ENCODE results near the gene PNKP. TPM values are rescaled to one million over a fixed set of nuclear protein-coding genes. Genes with fewer than 3 reads are reported as not detected.

Gene PNKP
- total RNA-seq, 1 experiment from 2014 or later, result 40.6 TPM

DNA sequence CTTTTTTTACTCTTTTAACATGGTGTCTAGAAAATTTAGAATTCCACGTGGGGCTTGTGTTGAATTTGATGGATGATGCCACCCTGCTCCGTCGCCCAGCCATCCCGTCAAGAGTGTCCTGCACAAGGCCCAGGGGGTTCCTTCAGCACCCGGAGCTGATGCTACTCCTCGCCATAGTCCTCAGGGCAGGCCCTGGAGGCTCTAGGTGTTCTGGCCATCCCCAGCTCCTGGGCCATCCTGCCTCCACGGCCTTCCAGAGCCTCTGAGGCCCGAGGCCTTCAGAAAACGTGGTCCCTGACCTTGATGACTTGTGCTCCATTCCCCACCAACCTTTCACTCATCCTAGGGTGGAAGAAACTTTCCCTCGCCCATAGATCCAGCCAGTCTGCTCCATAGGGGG is 6.5 kb upstream of the PNKP start:
- Histone ChIP-seq H3K36me3 (no peaks in the 10 kb centered on the region), H3K4me3 (no peak overlapping the region), H3K27me3 (no peaks in the 10 kb centered on the region), H3K9me3 (replicated peaks) (no peaks in the 10 kb centered on the region), H3K27ac (no peak overlapping the region), H3K4me1 (no peaks in the 10 kb centered on the region)
- DNase-seq, result no peak

- Histone ChIP-seq H3K27ac (no peak overlapping the region), H3K4me3 (no peak overlapping the region), H3K4me1 (no peaks in the 10 kb centered on the region), H3K36me3 (no peaks in the 10 kb centered on the region), H3K9me3 (replicated peaks) (no peaks in the 10 kb centered on the region), H3K27me3 (no peaks in the 10 kb centered on the region)
- no peak for DNase-seq
These were observed 5.7 kb upstream of the PNKP start for GRCh38 chr19:49873129-49873521.

GRCh38 chr19:49872245-49873128 is 5.1 kb upstream of the PNKP start:
- Histone ChIP-seq H3K27me3 (no peaks in the 10 kb centered on the region), H3K4me3 (no peak overlapping the region), H3K27ac (no peak overlapping the region), H3K9me3 (replicated peaks) (no peaks in the 10 kb centered on the region), H3K4me1 (no peaks in the 10 kb centered on the region), H3K36me3 (no peaks in the 10 kb centered on the region)
- DNase-seq, result no peak

- H3K4me3 ChIP-seq, result no peak overlapping the region
- no peaks in the 10 kb centered on the region for H3K9me3 ChIP-seq (replicated peaks)
- no peaks in the 10 kb centered on the region for H3K27me3 ChIP-seq
- H3K27ac ChIP-seq, result no peak overlapping the region
- DNase-seq, result no peak
- peaks cover 1% of the 10 kb centered on the region; the same call in 1 of the 2 replicates for H3K4me1 ChIP-seq
- no peaks in the 10 kb centered on the region for H3K36me3 ChIP-seq
These were observed 4.1 kb upstream of the PNKP start for GRCh38 chr19:49871349-49871985.

DNA sequence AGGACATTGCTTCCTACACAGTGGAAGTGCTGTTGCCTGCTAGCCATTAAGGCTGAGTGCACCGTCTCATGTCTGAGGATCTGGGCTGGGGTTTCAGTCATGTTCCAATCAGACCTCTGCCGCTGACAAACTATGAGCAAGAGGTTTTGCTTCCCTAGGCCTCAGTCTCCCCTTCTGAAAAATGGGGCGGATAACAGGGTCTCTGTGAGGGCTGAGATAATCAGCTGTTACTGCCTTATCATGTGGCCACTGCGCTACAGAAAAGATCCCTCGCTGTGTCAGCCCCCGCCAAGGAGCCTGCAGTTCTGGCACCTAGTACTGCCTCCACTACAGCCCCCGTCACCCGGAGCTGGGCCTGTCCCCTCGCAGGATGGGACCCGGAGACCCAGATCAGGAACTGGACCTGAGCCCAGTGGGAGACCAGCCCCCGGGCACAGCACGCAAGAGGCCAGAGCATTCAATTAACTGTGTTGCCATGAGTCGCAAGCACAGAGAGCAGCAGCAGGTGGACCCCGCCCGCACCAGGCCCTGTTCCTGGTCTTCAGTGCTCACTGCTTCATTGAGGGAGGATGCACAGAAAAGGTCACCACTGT is 3.0 kb upstream of the PNKP start:
- no peak for DNase-seq
- Histone ChIP-seq H3K4me3 (peak overlapping the region; percentile 57), H3K27me3 (no peaks in the 10 kb centered on the region), H3K9me3 (replicated peaks) (no peaks in the 10 kb centered on the region), H3K27ac (no peak overlapping the region; the same call in 1 of the 2 replicates), H3K36me3 (no peaks in the 10 kb centered on the region), H3K4me1 (peaks cover 7% of the 10 kb centered on the region; the same call in 1 of the 2 replicates)

DNA sequence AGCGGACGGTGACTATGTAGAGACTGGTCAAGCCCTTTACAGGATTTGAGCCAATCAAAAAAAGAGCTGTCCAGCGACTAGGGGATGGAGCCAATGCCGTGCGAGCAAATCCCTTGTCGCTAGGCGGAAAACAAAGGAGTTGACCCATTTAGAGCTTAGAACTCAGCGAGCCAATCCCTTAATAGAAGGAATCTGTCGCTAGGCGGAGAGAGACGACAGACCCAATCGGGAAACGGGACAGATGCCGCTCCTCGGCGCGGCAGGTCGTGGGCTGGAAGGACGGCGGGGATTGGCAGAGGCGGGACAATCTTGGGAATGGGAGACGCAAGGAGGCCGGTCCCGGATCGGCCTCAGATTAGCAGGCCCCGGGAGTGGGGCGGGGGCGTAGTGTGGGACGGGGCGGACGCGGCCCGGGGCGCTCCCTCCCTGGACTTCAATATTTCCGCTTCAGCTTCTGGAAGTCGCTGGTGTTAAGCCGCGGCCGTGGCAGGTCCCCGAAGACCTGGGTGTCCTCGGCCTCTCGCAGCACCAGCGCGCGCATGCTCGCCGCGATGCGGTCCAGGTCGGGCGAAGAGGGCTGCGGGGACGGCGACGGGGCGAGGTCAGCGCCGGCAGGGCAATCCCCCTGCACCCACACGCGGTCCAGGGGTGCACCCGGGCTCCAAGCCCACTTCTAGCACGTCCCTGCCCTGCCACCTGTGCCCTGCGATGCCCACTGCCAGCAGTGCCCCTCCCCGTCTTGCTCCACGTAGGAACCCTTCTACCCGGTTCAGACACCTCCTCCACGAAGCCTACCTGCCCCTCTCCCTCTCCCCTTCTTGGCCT is 2.3 kb upstream of the PNKP start:
- no peaks in the 10 kb centered on the region for H3K9me3 ChIP-seq (replicated peaks)
- peaks cover 4% of the 10 kb centered on the region for H3K36me3 ChIP-seq
- H3K4me1 ChIP-seq, result peaks cover 7% of the 10 kb centered on the region; the same call in 1 of the 2 replicates
- peak overlapping the region; percentile 12; the same call in 1 of the 2 replicates for H3K27ac ChIP-seq
- no peaks in the 10 kb centered on the region for H3K27me3 ChIP-seq
- peak overlapping the region; percentile 57 for H3K4me3 ChIP-seq
- peak; percentile 97 to 99 for DNase-seq

GRCh38 chr19:49869009-49869483 is 1.7 kb upstream of the PNKP start:
- H3K27me3 ChIP-seq, result no peaks in the 10 kb centered on the region
- no peak overlapping the region for H3K27ac ChIP-seq
- no peaks in the 10 kb centered on the region for H3K9me3 ChIP-seq (replicated peaks)
- H3K36me3 ChIP-seq, result peaks cover 11% of the 10 kb centered on the region
- peaks cover 7% of the 10 kb centered on the region; the same call in 1 of the 2 replicates for H3K4me1 ChIP-seq
- peak overlapping the region; percentile 38 for H3K4me3 ChIP-seq
- DNase-seq, result no peak

GRCh38 chr19:49864890-49865289 is 2.5 kb downstream of the PNKP start:
- H3K4me1 ChIP-seq, result peaks cover 7% of the 10 kb centered on the region; the same call in 1 of the 2 replicates
- no peak for DNase-seq
- H3K4me3 ChIP-seq, result no peak overlapping the region
- H3K36me3 ChIP-seq, result peaks cover 33% of the 10 kb centered on the region
- H3K27ac ChIP-seq, result no peak overlapping the region
- no peaks in the 10 kb centered on the region for H3K9me3 ChIP-seq (replicated peaks)
- no peaks in the 10 kb centered on the region for H3K27me3 ChIP-seq

DNA sequence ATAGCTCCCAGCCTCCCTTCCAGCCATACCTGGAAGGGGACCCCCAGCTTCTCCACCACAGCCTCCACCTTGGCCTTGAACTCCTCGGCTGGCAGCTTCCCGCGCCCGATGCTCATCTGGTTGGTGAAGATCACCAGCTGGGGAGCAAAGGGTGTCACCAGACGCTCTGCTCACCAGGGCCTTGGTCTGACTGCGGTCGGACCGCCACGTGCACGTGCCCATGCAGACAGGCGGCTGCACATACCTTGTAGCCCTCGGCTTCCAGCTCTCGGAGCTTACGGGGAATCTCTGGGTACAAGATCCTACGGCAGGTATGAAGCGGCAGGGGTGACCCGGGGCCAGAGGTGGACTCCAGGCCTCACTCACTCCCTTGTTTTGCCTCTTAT is 3.4 kb downstream of the PNKP start:
- Histone ChIP-seq H3K36me3 (peaks cover 38% of the 10 kb centered on the region), H3K4me1 (peaks cover 7% of the 10 kb centered on the region; the same call in 1 of the 2 replicates), H3K27me3 (no peaks in the 10 kb centered on the region), H3K27ac (no peak overlapping the region), H3K9me3 (replicated peaks) (no peaks in the 10 kb centered on the region), H3K4me3 (no peak overlapping the region)
- no peak for DNase-seq

GRCh38 chr19:49863254-49863934 is 4.0 kb downstream of the PNKP start:
- DNase-seq, result no peak
- H3K4me3 ChIP-seq, result no peak overlapping the region
- no peak overlapping the region for H3K27ac ChIP-seq
- no peaks in the 10 kb centered on the region for H3K27me3 ChIP-seq
- H3K4me1 ChIP-seq, result peaks cover 7% of the 10 kb centered on the region; the same call in 1 of the 2 replicates
- no peaks in the 10 kb centered on the region for H3K9me3 ChIP-seq (replicated peaks)
- peaks cover 43% of the 10 kb centered on the region for H3K36me3 ChIP-seq

GRCh38 chr19:49862391-49863253 is 4.8 kb downstream of the PNKP start:
- H3K27me3 ChIP-seq, result no peaks in the 10 kb centered on the region
- no peak overlapping the region for H3K27ac ChIP-seq
- no peaks in the 10 kb centered on the region for H3K9me3 ChIP-seq (replicated peaks)
- peaks cover 48% of the 10 kb centered on the region for H3K36me3 ChIP-seq
- peak in 1 of 2 experiments; percentile 45 for DNase-seq
- H3K4me3 ChIP-seq, result no peak overlapping the region
- peaks cover 7% of the 10 kb centered on the region; the same call in 1 of the 2 replicates for H3K4me1 ChIP-seq

GRCh38 chr19:49861541-49862378 is 5.6 kb downstream of the PNKP start:
- Histone ChIP-seq H3K4me1 (peaks cover 7% of the 10 kb centered on the region; the same call in 1 of the 2 replicates), H3K4me3 (no peak overlapping the region), H3K9me3 (replicated peaks) (no peaks in the 10 kb centered on the region), H3K27ac (no peak overlapping the region), H3K36me3 (peaks cover 57% of the 10 kb centered on the region), H3K27me3 (no peaks in the 10 kb centered on the region)
- DNase-seq, result no peak
